Suppressor macrophage treated with lipopolysaccharide for 4 hours (primary cell): ENCODE results near the gene C7orf57.
A peak's percentile ranks its signal among the peaks of the same experiment; 100 is the strongest.
"Not testable (repeated sequence)": the region's sequence is repeated elsewhere in the genome, so short reads cannot be mapped to it uniquely, and the experiment has no call there.

Experiments
- DNase-seq: peaks from one replicate; pipeline ENCODE4 v3.0.0-alpha.2; 2020

C7orf57 gene

GRCh38 chr7:48038815-48039506 lies 3.6 kb downstream of the C7orf57 start:
- DNase-seq: no peak

- no peak for DNase-seq
These were observed 5.8 kb downstream of the C7orf57 start for GRCh38 chr7:48040944-48041652.

GRCh38 chr7:48041653-48041970 lies 6.3 kb downstream of the C7orf57 start:
- DNase-seq: peak; percentile 38

GRCh38 chr7:48042216-48042615 lies 6.9 kb downstream of the C7orf57 start:
- no peak for DNase-seq

GRCh38 chr7:48042636-48043035 lies 7.3 kb downstream of the C7orf57 start:
- DNase-seq: no peak

- DNase-seq: no peak
These were observed 9.9 kb downstream of the C7orf57 start for GRCh38 chr7:48045195-48045765.

- no peak for DNase-seq
These were observed 11.1 kb downstream of the C7orf57 start for GRCh38 chr7:48046458-48046857.

- no peak for DNase-seq
These were observed 12.8 kb downstream of the C7orf57 start for GRCh38 chr7:48048113-48048512.

- DNase-seq: peak; percentile 64
These were observed 14.5 kb downstream of the C7orf57 start for GRCh38 chr7:48049850-48050249.

- peak; percentile 32 for DNase-seq
These were observed 17.4 kb downstream of the C7orf57 start for GRCh38 chr7:48052748-48053147.

GRCh38 chr7:48053736-48054135 lies 18.4 kb downstream of the C7orf57 start:
- no peak for DNase-seq

- no peak for DNase-seq
These were observed 23.6 kb downstream of the C7orf57 start for GRCh38 chr7:48058990-48059389.

GRCh38 chr7:48059706-48060105 lies 24.4 kb downstream of the C7orf57 start:
- no peak for DNase-seq

GRCh38 chr7:48063985-48064384 lies 28.6 kb downstream of the C7orf57 start:
- no peak for DNase-seq

GRCh38 chr7:48067475-48067874 lies 32.1 kb downstream of the C7orf57 start:
- DNase-seq: no peak

GRCh38 chr7:48074204-48074654 lies 38.9 kb downstream of the C7orf57 start:
- DNase-seq: peak; percentile 68

GRCh38 chr7:48077423-48077822 lies 42.1 kb downstream of the C7orf57 start:
- DNase-seq: no peak

- peak; percentile 30 for DNase-seq
These were observed 43.1 kb downstream of the C7orf57 start for GRCh38 chr7:48078470-48078869.

- not testable (repeated sequence) for DNase-seq
These were observed 47.0 kb downstream of the C7orf57 start for GRCh38 chr7:48082378-48082777.

- DNase-seq: no peak
These were observed 47.9 kb downstream of the C7orf57 start for GRCh38 chr7:48083114-48083830.

GRCh38 chr7:48084727-48085432 lies 49.5 kb downstream of the C7orf57 start:
- peak; percentile 86 for DNase-seq

GRCh38 chr7:48085433-48085791 lies 50.1 kb downstream of the C7orf57 start:
- no peak for DNase-seq

GRCh38 chr7:48085942-48086341 lies 50.6 kb downstream of the C7orf57 start:
- DNase-seq: no peak
